Measurements from ENCODE around the gene ASXL2. TPM values are rescaled to one million over a fixed set of nuclear protein-coding genes. Genes with fewer than 3 reads are reported as not detected.
A peak's percentile ranks its signal among the peaks of the same experiment; 100 is the strongest.

The ASXL2 gene
- total and polyA plus RNA-seq, 2 of the 13 experiments (the other 11 are each of a cell fraction or from before 2014, with no cell fraction given) = 12.1 to 19.2 TPM

- TF ChIP-seq ZNF512 (CRISPR knock-in tag; IDR thresholded peaks at IDR 0.05) = no peak
- no peak for TF ChIP-seq CCAR2 (optimal IDR thresholded peaks at IDR 0.05; ENCODE audit: low read depth, low read length)
- TF ChIP-seq USF2 (IDR thresholded peaks at IDR 0.05; ENCODE audit: low read depth, low read length) = no peak
- no peak for TF ChIP-seq USF2 (CRISPR knock-in tag; IDR thresholded peaks at IDR 0.05; ENCODE audit: borderline replicate concordance)
- no peak for TF ChIP-seq E2F2 (CRISPR knock-in tag; IDR thresholded peaks at IDR 0.05; ENCODE audit: borderline replicate concordance)
- no peak for TF ChIP-seq ZBTB40 (IDR thresholded peaks at IDR 0.05)
- no peak for TF ChIP-seq ZBTB40 (CRISPR knock-in tag; IDR thresholded peaks at IDR 0.05)
- peak; percentile 90 for TF ChIP-seq FOSL2 (CRISPR knock-in tag; IDR thresholded peaks at IDR 0.05)
- TF ChIP-seq FOXJ3 (CRISPR knock-in tag; IDR thresholded peaks at IDR 0.05; ENCODE audit: borderline replicate concordance) = no peak
- no peak for TF ChIP-seq ZNF816 (CRISPR knock-in tag; IDR thresholded peaks at IDR 0.05; ENCODE audit: borderline replicate concordance)
- no peak for TF ChIP-seq E2F1 (CRISPR knock-in tag; IDR thresholded peaks at IDR 0.05)
- no peak for TF ChIP-seq PRMT3 (CRISPR knock-in tag; IDR thresholded peaks at IDR 0.05; ENCODE audit: borderline replicate concordance, low read depth)
Measured at GRCh38 chr2:25692737-25693445, 185.4 kb downstream of the ASXL2 start (continued).
